ENCODE results near the gene GULP1. TPM values are rescaled to one million over a fixed set of nuclear protein-coding genes. Genes with fewer than 3 reads are reported as not detected.

Gene GULP1
- total and polyA plus RNA-seq, 2 of the 4 experiments (the other 2 are of a cell fraction): 24.4 to 40.1 TPM

GRCh38 chr2:188272121-188272520 is 19.6 kb upstream of the GULP1 start:
- Histone ChIP-seq H3K56ac (ENCODE audit: extremely low read depth, insufficient read depth, low read length) (no peak overlapping the region), H3K27me3 (ENCODE audit: control insufficient read depth, insufficient read depth, low read length) (no peaks in the 10 kb centered on the region), H3K79me1 (ENCODE audit: low read depth in 1 of 2, low read length in 2 of 2) (no peaks in the 10 kb centered on the region), H4K20me1 (ENCODE audit: insufficient read depth, low read length) (no peaks in the 10 kb centered on the region), H3K36me3 (ENCODE audit: control insufficient read depth, insufficient read depth, low read length) (no peaks in the 10 kb centered on the region), H3K9me3 (ENCODE audit: control insufficient read depth, insufficient read depth, low read length) (no peaks in the 10 kb centered on the region), H3K18ac (ENCODE audit: low read depth, low read length) (no peak overlapping the region), H3K23ac (ENCODE audit: low read depth, low read length) (no peak overlapping the region), H3K4me1 (ENCODE audit: control insufficient read depth, insufficient read depth, low read length) (no peaks in the 10 kb centered on the region), H2BK15ac (ENCODE audit: low read depth, low read length) (no peak overlapping the region), H2BK120ac (ENCODE audit: low read depth, low read length) (no peak overlapping the region), H4K91ac (ENCODE audit: insufficient read depth, low read depth, low read length) (no peak overlapping the region), H3K4ac (ENCODE audit: low read depth, low read length) (no peak overlapping the region), H4K8ac (ENCODE audit: low read depth in 2 of 2, low read length in 2 of 2) (no peak overlapping the region), H3K4me2 (ENCODE audit: low read depth, low read length) (no peak overlapping the region), H3K4me3 (ENCODE audit: insufficient read depth, low read depth, low read length) (no peak overlapping the region), H2AK9ac (replicated peaks; ENCODE audit: low read depth, low read length, poor library complexity) (no peak overlapping the region), H2AK5ac (ENCODE audit: low read depth, low read length) (no peak overlapping the region), H3K27ac (ENCODE audit: insufficient read depth, low read length) (no peak overlapping the region), H3K14ac (replicated peaks; ENCODE audit: low read depth, low read length) (no peak overlapping the region), H3K9ac (ENCODE audit: low read depth, low read length) (no peak overlapping the region), H2AFZ (replicated peaks; ENCODE audit: low read length, poor library complexity) (no peak overlapping the region), H4K5ac (ENCODE audit: low read depth, low read length) (no peak overlapping the region), H2BK20ac (ENCODE audit: low read depth, low read length) (no peak overlapping the region), H3K9me1 (ENCODE audit: insufficient read depth, low read length) (no peaks in the 10 kb centered on the region), H2BK5ac (ENCODE audit: low read depth, low read length, poor library complexity, severe bottlenecking) (no peak overlapping the region)
- dilution Hi-C loops (cut with HindIII; ENCODE audit: low sequenced_read_pairs, unreplicated experiment) (no loop called here), in situ Hi-C loops (cut with MboI; ENCODE audit: low sequenced_read_pairs) (no loop called here), intact Hi-C loops (cut with micrococcal nuclease) (no loop called here)
- DNase-seq (no peak), ATAC-seq (ENCODE audit: low read depth) (no peak)
- no TSS peak for BruUV-seq (replicated peaks)
- WGBS, 2 experiments (ENCODE audit: extremely low coverage in 2 of 2, insufficient read length in 1 of 2): no CpG with 5 or more reads among the region's 2 CpGs
- no peak for TF ChIP-seq MXI1 (IDR thresholded peaks at IDR 0.05; ENCODE audit: borderline replicate concordance, low read depth, low read length)
- TF ChIP-seq MAZ (IDR thresholded peaks at IDR 0.05; ENCODE audit: borderline replicate concordance, low read depth, low read length): no peak
- no peak for TF ChIP-seq MAFK (IDR thresholded peaks at IDR 0.05; ENCODE audit: low read depth, low read length)
- TF ChIP-seq BHLHE40 (IDR thresholded peaks at IDR 0.05; ENCODE audit: low read depth, low read length): no peak
- TF ChIP-seq, protein P1, sequence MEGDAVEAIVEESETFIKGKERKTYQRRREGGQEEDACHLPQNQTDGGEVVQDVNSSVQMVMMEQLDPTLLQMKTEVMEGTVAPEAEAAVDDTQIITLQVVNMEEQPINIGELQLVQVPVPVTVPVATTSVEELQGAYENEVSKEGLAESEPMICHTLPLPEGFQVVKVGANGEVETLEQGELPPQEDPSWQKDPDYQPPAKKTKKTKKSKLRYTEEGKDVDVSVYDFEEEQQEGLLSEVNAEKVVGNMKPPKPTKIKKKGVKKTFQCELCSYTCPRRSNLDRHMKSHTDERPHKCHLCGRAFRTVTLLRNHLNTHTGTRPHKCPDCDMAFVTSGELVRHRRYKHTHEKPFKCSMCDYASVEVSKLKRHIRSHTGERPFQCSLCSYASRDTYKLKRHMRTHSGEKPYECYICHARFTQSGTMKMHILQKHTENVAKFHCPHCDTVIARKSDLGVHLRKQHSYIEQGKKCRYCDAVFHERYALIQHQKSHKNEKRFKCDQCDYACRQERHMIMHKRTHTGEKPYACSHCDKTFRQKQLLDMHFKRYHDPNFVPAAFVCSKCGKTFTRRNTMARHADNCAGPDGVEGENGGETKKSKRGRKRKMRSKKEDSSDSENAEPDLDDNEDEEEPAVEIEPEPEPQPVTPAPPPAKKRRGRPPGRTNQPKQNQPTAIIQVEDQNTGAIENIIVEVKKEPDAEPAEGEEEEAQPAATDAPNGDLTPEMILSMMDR (conservative IDR thresholded peaks at IDR 0.05; ENCODE audit: low read depth, low read length): no peak
- TF ChIP-seq, protein P2, sequence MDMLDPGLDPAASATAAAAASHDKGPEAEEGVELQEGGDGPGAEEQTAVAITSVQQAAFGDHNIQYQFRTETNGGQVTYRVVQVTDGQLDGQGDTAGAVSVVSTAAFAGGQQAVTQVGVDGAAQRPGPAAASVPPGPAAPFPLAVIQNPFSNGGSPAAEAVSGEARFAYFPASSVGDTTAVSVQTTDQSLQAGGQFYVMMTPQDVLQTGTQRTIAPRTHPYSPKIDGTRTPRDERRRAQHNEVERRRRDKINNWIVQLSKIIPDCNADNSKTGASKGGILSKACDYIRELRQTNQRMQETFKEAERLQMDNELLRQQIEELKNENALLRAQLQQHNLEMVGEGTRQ (IDR thresholded peaks at IDR 0.05; ENCODE audit: low read depth, low read length): no peak
- TF ChIP-seq, protein P3, sequence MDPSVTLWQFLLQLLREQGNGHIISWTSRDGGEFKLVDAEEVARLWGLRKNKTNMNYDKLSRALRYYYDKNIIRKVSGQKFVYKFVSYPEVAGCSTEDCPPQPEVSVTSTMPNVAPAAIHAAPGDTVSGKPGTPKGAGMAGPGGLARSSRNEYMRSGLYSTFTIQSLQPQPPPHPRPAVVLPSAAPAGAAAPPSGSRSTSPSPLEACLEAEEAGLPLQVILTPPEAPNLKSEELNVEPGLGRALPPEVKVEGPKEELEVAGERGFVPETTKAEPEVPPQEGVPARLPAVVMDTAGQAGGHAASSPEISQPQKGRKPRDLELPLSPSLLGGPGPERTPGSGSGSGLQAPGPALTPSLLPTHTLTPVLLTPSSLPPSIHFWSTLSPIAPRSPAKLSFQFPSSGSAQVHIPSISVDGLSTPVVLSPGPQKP (IDR thresholded peaks at IDR 0.05; ENCODE audit: borderline replicate concordance, low read depth, low read length): no peak
- TF ChIP-seq SMC3 (IDR thresholded peaks at IDR 0.05; ENCODE audit: low read depth, low read length): no peak
- no peak for TF ChIP-seq RCOR1 (IDR thresholded peaks at IDR 0.05; ENCODE audit: insufficient replicate concordance, low read length)
- no peak for TF ChIP-seq RAD21 (IDR thresholded peaks at IDR 0.05; ENCODE audit: low read length)
- no peak for TF ChIP-seq POLR2A (IDR thresholded peaks at IDR 0.05; ENCODE audit: low read depth, low read length)
- TF ChIP-seq CEBPB (IDR thresholded peaks at IDR 0.05; ENCODE audit: low read depth, low read length): no peak
- TF ChIP-seq RFX5 (IDR thresholded peaks at IDR 0.05; ENCODE audit: low read depth, low read length): no peak
- TF ChIP-seq FOS (IDR thresholded peaks at IDR 0.05; ENCODE audit: low read depth, low read length): no peak
- no peak for TF ChIP-seq NFE2L2 (IDR thresholded peaks at IDR 0.05; ENCODE audit: low read depth, low read length)
- no peak for TF ChIP-seq CHD1 (IDR thresholded peaks at IDR 0.05; ENCODE audit: low read depth, low read length)
- POLR2A ChIA-PET (ENCODE audit: unreplicated experiment): no interaction called here
- CTCF ChIA-PET: no interaction called here
